Caco-2 (cell line): ENCODE data around the gene PCDHGA11. TPM values are rescaled to one million over a fixed set of nuclear protein-coding genes. Genes with fewer than 3 reads are reported as not detected.
"Not testable (repeated sequence)": the region's sequence is repeated elsewhere in the genome, so short reads cannot be mapped to it uniquely, and the experiment has no call there.

ENCODE experiments used
- BruUV-seq: library from RNA; stranded (reverse); fragments of 400-500 nt; replicated peaks from 2 replicates; lab custom pipeline; 2021; lab: Mats Ljungman, UMichigan
- CTCF ChIA-PET: fragments of 300-600 bp; sonication (Branson Sonifier 250); formaldehyde crosslinking; loops from one replicate; lab custom pipeline; 2022; ENCODE audit warnings: antibody characterized with exemption; lab: Charles Lee
- POLR2A ChIA-PET: fragments of 300-600 bp; sonication (Branson Sonifier 250); formaldehyde crosslinking; loops from one replicate; lab custom pipeline; 2022; ENCODE audit warnings: antibody characterized with exemption; lab: Charles Lee
- DNase-seq, 2 experiments: peaks; one replicate each; pipeline versions ENCODE4 v3.0.0 to v3.0.0-alpha.2; 2020 to 2022
- H3K27me3 ChIP-seq: replicated peaks from 2 replicates; pipeline ENCODE4 v1.6.0; 2011; ENCODE audit warnings: low read length; ENCODE audit not compliant: control insufficient read depth, insufficient read depth
- H3K36me3 ChIP-seq: 2 replicates; pipeline ENCODE4 v1.5.1; 2011; ENCODE audit warnings: low read length; ENCODE audit not compliant: control insufficient read depth, insufficient read depth
- H3K4me1 ChIP-seq: fragments of 250-450 bp; sonication (Bioruptor Pico); 2 replicates; pipeline ENCODE4 v1.5.1; 2020; ENCODE audit warnings: mild to moderate bottlenecking
- H3K4me3 ChIP-seq: 2 replicates; pipeline ENCODE4 v1.5.1; 2011; ENCODE audit warnings: low read depth, mild to moderate bottlenecking, control low read depth, low read length
- H3K9me3 ChIP-seq: fragments of 250-450 bp; sonication (Bioruptor Pico); 2 replicates; pipeline ENCODE4 v1.5.1; 2020; ENCODE audit warnings: mild to moderate bottlenecking, moderate library complexity
- H3K27ac Mint-ChIP-seq: one replicate; pipeline ENCODE4 v1.8.0; 2022; ENCODE audit warnings: mixed read lengths; ENCODE audit not compliant: unreplicated experiment
- H3K27me3 Mint-ChIP-seq: one replicate; pipeline ENCODE4 v1.8.0; 2022; ENCODE audit warnings: mixed read lengths; ENCODE audit not compliant: insufficient read depth, unreplicated experiment
- H3K36me3 Mint-ChIP-seq: one replicate; pipeline ENCODE4 v1.8.0; 2022; ENCODE audit warnings: mild to moderate bottlenecking, mixed read lengths; ENCODE audit not compliant: insufficient read depth, unreplicated experiment
- H3K4me1 Mint-ChIP-seq: one replicate; pipeline ENCODE4 v1.8.0; 2022; ENCODE audit warnings: low read depth, mixed read lengths; ENCODE audit not compliant: unreplicated experiment
- H3K4me3 Mint-ChIP-seq: one replicate; pipeline ENCODE4 v1.8.0; 2022; ENCODE audit warnings: mild to moderate bottlenecking, moderate library complexity, mixed read lengths; ENCODE audit not compliant: unreplicated experiment
- H3K9me3 Mint-ChIP-seq: one replicate; pipeline ENCODE4 v1.8.0; 2022; ENCODE audit warnings: mixed read lengths; ENCODE audit not compliant: unreplicated experiment
- CTCF ChIP-seq, 2 experiments: fragments of 200-600 bp in 1 of 2; IDR thresholded peaks; 1 replicate in 1 of 2; 2 replicates in 1 of 2; pipeline versions ENCODE4 v1.5.1 to v1.8.0; 2011 to 2022; ENCODE audit warnings: antibody characterized with exemption in 1 of 2, control low read depth in 1 of 2, inconsistent platforms in 1 of 2, low read depth in 1 of 2, low read length in 1 of 2, mild to moderate bottlenecking in 1 of 2, moderate library complexity in 1 of 2; ENCODE audit not compliant: insufficient read depth in 1 of 2, severe bottlenecking in 1 of 2, unreplicated experiment in 1 of 2
- intact Hi-C: fragments of 100-400 bp; cut with micrococcal nuclease; formaldehyde crosslinking; loops from one replicate; pipeline ENCODE4 v1.10.0; 2022; ENCODE audit not compliant: unreplicated experiment
- total RNA-seq: library from RNA; stranded (reverse); gene quantifications from 2 replicates; pipeline ENCODE4 v1.2.3, GENCODE V29; 2022

Gene PCDHGA11
- total RNA-seq, 1 experiment from 2014 or later, result 1.2 TPM

GRCh38 chr5:141412854-141413539, 7.9 kb upstream of the PCDHGA11 start, which contains the start of gene PCDHGA10:
TSS of gene PCDHGA10 (plus strand) at chr5:141412987. CDS start at chr5:141413176, 189 bp downstream.
- Mint-ChIP-seq H3K4me1 (no peaks in the 10 kb centered on the region), H3K9me3 (peaks cover 37% of the 10 kb centered on the region), H3K4me3 (peak within 1 kb of the TSS; percentile 86), H3K27me3 (no peaks in the 10 kb centered on the region), H3K36me3 (peaks cover 8% of the 10 kb centered on the region), H3K27ac (no peak within 1 kb of the TSS)
- TSS peak; percentile 19 for BruUV-seq
- Histone ChIP-seq H3K9me3 (peaks cover 11% of the 10 kb centered on the region), H3K36me3 (no peaks in the 10 kb centered on the region), H3K4me3 (peak within 1 kb of the TSS; percentile 49), H3K4me1 (no peaks in the 10 kb centered on the region), H3K27me3 (no peaks in the 10 kb centered on the region)
- intact Hi-C loops, result loop anchor here (1.0 to 5.0 kb wide), 4 partner anchors 91 to 147 kb away; partner anchors contain the start of gene TAF7
- ChIA-PET CTCF (interaction anchor here (0.9 to 2.1 kb wide), 8 partner anchors 87 to 190 kb away, joined by 3 to 16 read pairs (median 4); partner anchors contain the start of gene PCDHB14), POLR2A (interaction anchor here (1.4 kb wide), 1 partner anchor 92 kb away, joined by 4 read pairs; the partner anchor contains the start of gene TAF7)
- peak in 1 of 2 experiments; percentile 50 for DNase-seq
- TF ChIP-seq CTCF (IDR thresholded peaks at IDR 0.05; ENCODE audit: insufficient read depth in 1 of 2, low read depth in 1 of 2, low read length in 1 of 2, severe bottlenecking in 1 of 2, unreplicated experiment in 1 of 2), result peak; percentile 50 to 55

GRCh38 chr5:141413540-141414069, 7.2 kb upstream of the PCDHGA11 start:
- Histone ChIP-seq H3K4me1 (no peaks in the 10 kb centered on the region), H3K36me3 (no peaks in the 10 kb centered on the region), H3K27me3 (no peaks in the 10 kb centered on the region), H3K4me3 (peak overlapping the region; percentile 49), H3K9me3 (peaks cover 11% of the 10 kb centered on the region)
- Mint-ChIP-seq H3K4me1 (no peaks in the 10 kb centered on the region), H3K27me3 (no peaks in the 10 kb centered on the region), H3K9me3 (peaks cover 42% of the 10 kb centered on the region), H3K4me3 (peak overlapping the region; percentile 86), H3K36me3 (peaks cover 14% of the 10 kb centered on the region), H3K27ac (no peak overlapping the region)
- CTCF ChIA-PET, result interaction anchor here (1.1 to 2.1 kb wide), 6 partner anchors 102 to 190 kb away, joined by 4 to 16 read pairs (median 6); partner anchors contain the start of gene PCDHB14
- intact Hi-C loops, result loop anchor here (1.0 to 5.0 kb wide), 3 partner anchors 91 to 147 kb away; partner anchors contain the start of gene TAF7
- DNase-seq, result no peak
- no peak for TF ChIP-seq CTCF (IDR thresholded peaks at IDR 0.05; ENCODE audit: insufficient read depth in 1 of 2, low read depth in 1 of 2, low read length in 1 of 2, severe bottlenecking in 1 of 2, unreplicated experiment in 1 of 2)
- POLR2A ChIA-PET, result interaction anchor here (1.4 kb wide), 1 partner anchor 93 kb away, joined by 4 read pairs; the partner anchor contains the start of gene TAF7
- BruUV-seq, result no TSS peak

- H3K27me3 Mint-ChIP-seq, DNase-seq, H3K36me3 ChIP-seq, H3K27me3 ChIP-seq, POLR2A ChIA-PET, H3K4me3 ChIP-seq, H3K4me3 Mint-ChIP-seq, H3K4me1 Mint-ChIP-seq, CTCF ChIA-PET, H3K27ac Mint-ChIP-seq, BruUV-seq, H3K4me1 ChIP-seq: not testable (repeated sequence)
- H3K36me3 Mint-ChIP-seq, result peaks cover 23% of the 10 kb centered on the region
- peaks cover 15% of the 10 kb centered on the region for H3K9me3 ChIP-seq
- H3K9me3 Mint-ChIP-seq, result peaks cover 39% of the 10 kb centered on the region
- intact Hi-C loops, result loop anchor here (5.0 kb wide), 1 partner anchor 92 kb away; the partner anchor contains the start of gene TAF7
These were observed 6.1 kb upstream of the PCDHGA11 start for GRCh38 chr5:141414548-141415274.

DNA sequence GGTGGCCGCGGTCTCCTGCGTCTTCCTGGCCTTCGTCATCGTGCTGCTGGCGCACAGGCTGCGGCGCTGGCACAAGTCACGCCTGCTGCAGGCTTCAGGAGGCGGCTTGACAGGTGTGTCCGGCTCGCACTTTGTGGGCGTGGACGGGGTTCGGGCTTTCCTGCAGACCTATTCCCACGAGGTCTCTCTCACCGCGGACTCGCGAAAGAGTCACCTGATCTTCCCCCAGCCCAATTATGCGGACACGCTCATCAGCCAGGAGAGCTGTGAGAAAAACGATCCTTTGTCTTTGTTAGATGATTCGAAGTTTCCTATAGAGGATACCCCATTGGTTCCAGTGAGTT, 5.6 kb upstream of the PCDHGA11 start:
- H3K4me1 ChIP-seq, BruUV-seq, H3K27me3 ChIP-seq, H3K4me1 Mint-ChIP-seq, intact Hi-C loops, H3K36me3 ChIP-seq, POLR2A ChIA-PET, DNase-seq, CTCF ChIA-PET, H3K4me3 Mint-ChIP-seq, H3K4me3 ChIP-seq, H3K27me3 Mint-ChIP-seq, H3K27ac Mint-ChIP-seq: not testable (repeated sequence)
- Mint-ChIP-seq H3K9me3 (peaks cover 35% of the 10 kb centered on the region), H3K36me3 (peaks cover 21% of the 10 kb centered on the region)
- H3K9me3 ChIP-seq, result peaks cover 17% of the 10 kb centered on the region
